ENCODE measurements around the gene COQ8A.

- TF ChIP-seq POLR2A (IDR thresholded peaks at IDR 0.05; ENCODE audit: low read depth, low read length) (no peak), POLR2AphosphoS5 (IDR thresholded peaks at IDR 0.05; ENCODE audit: low read depth, low read length) (no peak), TAF1 (IDR thresholded peaks at IDR 0.05; ENCODE audit: low read depth, low read length) (no peak)
Measured at GRCh38 chr1:226964611-226965486, 24.8 kb downstream of the COQ8A start.
